HG03025 (cell line): Measurements from ENCODE around the gene SMPD4.
"Not testable (repeated sequence)": the region's sequence is repeated elsewhere in the genome, so short reads cannot be mapped to it uniquely, and the experiment has no call there.

Source experiments
- ATAC-seq: cut with Tn5 transposase; IDR thresholded peaks from one replicate; pipeline ENCODE4 v1.9.1; 2021; ENCODE audit warnings: mild to moderate bottlenecking, moderate library complexity; ENCODE audit not compliant: unreplicated experiment, low FRiP score

The SMPD4 gene

GRCh38 chr2:130142396-130143265, 38.8 kb downstream of the SMPD4 start:
- ATAC-seq, result not testable (repeated sequence)

GRCh38 chr2:130141645-130142370, 39.6 kb downstream of the SMPD4 start:
- ATAC-seq, result not testable (repeated sequence)

GRCh38 chr2:130141002-130141401, 40.4 kb downstream of the SMPD4 start:
- ATAC-seq, result not testable (repeated sequence)

- not testable (repeated sequence) for ATAC-seq
Measured at GRCh38 chr2:130140516-130140915, 40.9 kb downstream of the SMPD4 start.

- ATAC-seq, result not testable (repeated sequence)
Measured at GRCh38 chr2:130139331-130140280, 41.8 kb downstream of the SMPD4 start.

GRCh38 chr2:130138841-130139251, 42.6 kb downstream of the SMPD4 start:
- ATAC-seq, result not testable (repeated sequence)

GRCh38 chr2:130138326-130138725, 43.1 kb downstream of the SMPD4 start:
- ATAC-seq, result not testable (repeated sequence)

GRCh38 chr2:130137118-130137517, 44.3 kb downstream of the SMPD4 start:
- ATAC-seq, result not testable (repeated sequence)

- ATAC-seq, result not testable (repeated sequence)
Measured at GRCh38 chr2:130136546-130136945, 44.9 kb downstream of the SMPD4 start.

- no peak for ATAC-seq
Measured at GRCh38 chr2:130135692-130136541, 45.5 kb downstream of the SMPD4 start.

GRCh38 chr2:130129120-130129829, 52.1 kb downstream of the SMPD4 start, which contains the start of gene POTEF:
TSS of gene POTEF (minus strand) at chr2:130129222. CDS start at chr2:130120515, 8,707 bp downstream.
- ATAC-seq, result not testable (repeated sequence)

- not testable (repeated sequence) for ATAC-seq
Measured at GRCh38 chr2:130128464-130128863, 52.9 kb downstream of the SMPD4 start.

GRCh38 chr2:130127726-130128125, 53.7 kb downstream of the SMPD4 start:
- not testable (repeated sequence) for ATAC-seq

GRCh38 chr2:130120924-130121323, 60.5 kb downstream of the SMPD4 start:
- ATAC-seq, result not testable (repeated sequence)

- not testable (repeated sequence) for ATAC-seq
Measured at GRCh38 chr2:130102597-130103363, 78.6 kb downstream of the SMPD4 start.
